ENCODE results near the gene CCDC8.

- TF ChIP-seq, protein P1, sequence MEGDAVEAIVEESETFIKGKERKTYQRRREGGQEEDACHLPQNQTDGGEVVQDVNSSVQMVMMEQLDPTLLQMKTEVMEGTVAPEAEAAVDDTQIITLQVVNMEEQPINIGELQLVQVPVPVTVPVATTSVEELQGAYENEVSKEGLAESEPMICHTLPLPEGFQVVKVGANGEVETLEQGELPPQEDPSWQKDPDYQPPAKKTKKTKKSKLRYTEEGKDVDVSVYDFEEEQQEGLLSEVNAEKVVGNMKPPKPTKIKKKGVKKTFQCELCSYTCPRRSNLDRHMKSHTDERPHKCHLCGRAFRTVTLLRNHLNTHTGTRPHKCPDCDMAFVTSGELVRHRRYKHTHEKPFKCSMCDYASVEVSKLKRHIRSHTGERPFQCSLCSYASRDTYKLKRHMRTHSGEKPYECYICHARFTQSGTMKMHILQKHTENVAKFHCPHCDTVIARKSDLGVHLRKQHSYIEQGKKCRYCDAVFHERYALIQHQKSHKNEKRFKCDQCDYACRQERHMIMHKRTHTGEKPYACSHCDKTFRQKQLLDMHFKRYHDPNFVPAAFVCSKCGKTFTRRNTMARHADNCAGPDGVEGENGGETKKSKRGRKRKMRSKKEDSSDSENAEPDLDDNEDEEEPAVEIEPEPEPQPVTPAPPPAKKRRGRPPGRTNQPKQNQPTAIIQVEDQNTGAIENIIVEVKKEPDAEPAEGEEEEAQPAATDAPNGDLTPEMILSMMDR (IDR thresholded peaks at IDR 0.05): no peak
- TF ChIP-seq POLR2A (IDR thresholded peaks at IDR 0.05): no peak
Observed at GRCh38 chr19:46450737-46451136, 37.4 kb upstream of the CCDC8 start.
